ENCODE results near the gene ARHGEF2.
A peak's percentile ranks its signal among the peaks of the same experiment; 100 is the strongest.

ARHGEF2 gene

DNA sequence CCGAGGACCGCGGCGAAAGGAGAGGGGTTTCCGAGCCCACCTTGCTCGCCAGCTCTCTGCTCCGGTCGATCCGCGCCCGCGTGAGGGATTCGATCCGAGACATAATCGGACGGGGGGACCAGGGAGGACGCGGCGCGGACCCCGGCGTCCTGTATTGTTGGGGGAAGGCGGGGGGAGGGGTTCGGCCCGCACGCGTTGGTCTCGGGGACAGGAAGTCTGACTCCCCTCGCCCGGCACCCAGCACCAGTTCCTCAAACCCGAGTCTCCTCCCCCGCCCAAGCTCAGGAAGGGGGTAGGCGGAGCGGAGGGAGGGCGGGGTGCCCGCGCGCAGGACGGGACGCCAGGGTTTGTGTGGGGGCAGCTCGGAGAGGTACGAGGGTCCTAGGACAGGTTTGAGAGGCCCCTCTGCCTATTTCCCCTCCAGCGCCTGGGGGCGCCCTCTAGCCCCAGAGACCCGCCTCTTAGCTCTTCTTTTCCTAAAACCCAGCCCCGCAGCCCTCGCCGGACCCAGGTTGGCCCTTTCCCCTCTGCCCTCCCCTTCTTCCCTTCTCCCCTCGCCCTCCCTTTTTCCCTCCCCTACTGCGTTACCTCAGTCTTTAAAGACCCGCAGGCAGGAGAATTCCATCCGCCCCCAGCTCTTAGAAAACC is at the start of gene ARHGEF2:
TSS of gene ARHGEF2 (minus strand) at position 223 of the 648 bp plus-strand sequence. CDS start at position 103, 120 bp downstream.
- peak; percentile 79 for DNase-seq (ENCODE audit: low read depth)

DNA sequence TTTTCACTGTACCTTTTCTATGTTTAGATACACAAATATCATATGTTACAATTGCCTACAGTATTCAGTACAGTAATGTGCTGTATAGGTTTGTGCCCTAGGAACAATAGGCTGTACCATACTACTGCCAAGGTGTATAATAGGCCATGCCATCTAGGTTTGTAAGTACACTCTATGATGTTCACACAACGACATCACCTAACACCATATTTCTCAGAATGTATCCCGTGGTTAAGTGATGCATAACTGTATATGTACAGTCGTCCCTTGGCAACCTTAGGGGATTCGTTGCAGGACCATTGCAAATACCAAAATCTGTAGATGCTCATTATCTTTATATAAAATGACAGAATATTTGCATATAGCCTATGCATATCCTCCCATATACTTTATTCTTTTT is 48.2 kb upstream of the ARHGEF2 start:
- no peak for DNase-seq (ENCODE audit: low read depth)

GRCh38 chr1:156025876-156026275 is 47.5 kb upstream of the ARHGEF2 start:
- no peak for DNase-seq (ENCODE audit: low read depth)

DNA sequence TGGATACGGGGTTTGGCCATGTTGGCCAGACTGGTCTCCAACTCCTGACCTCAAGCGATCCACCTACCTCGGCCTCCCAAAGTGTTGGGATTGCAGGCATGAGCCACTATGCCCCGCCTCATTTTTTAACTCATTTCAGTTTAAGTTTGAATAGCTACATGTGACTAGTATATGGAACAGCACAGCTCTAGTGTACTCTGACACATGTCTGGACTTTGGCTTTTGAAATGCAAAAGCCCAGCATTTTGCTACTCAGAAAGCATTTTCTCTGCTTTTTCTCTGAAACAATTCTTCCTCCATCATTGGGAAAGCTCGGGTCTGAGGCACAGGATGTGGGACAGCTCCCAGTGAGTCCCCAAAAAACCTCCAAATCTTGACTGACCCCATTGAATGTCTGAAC is 46.5 kb upstream of the ARHGEF2 start:
- DNase-seq (ENCODE audit: low read depth) = no peak

DNA sequence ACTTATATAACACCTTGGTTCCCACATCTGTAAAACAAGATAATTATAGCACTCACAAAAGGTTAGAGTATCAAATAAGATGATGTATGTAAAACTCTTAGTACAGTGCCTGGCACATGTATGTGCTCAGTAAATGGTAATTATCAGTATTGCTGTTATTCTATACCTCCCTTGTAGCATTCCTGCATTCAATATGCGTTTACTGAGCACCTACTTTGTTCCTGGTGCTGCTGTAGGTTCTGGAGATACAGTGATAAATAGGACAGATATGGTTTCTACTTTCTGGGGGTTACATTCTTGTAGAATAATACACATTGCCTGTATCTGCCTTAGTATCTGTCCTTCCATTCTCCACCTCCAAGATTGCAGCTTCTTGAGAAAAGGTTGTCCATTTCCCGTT is 43.6 kb upstream of the ARHGEF2 start:
- no peak for DNase-seq (ENCODE audit: low read depth)

DNA sequence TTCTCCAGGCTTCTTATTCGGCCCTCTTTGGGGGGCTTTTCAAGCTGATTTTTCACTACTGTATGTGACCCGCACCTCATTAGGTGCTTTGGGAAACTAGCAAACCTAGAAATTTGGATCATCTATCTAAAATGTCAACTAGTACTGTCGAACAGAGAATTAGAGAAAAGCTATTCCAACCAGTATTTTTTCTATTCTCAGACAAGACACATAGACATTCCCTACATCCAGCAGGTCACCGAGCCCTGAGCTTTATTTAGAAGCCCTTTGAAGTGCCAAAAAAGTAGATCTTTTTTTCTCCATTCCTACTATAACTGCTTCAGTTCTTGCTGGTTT is 42.7 kb upstream of the ARHGEF2 start:
- DNase-seq (ENCODE audit: low read depth) = no peak

GRCh38 chr1:156020293-156021092 is 42.1 kb upstream of the ARHGEF2 start, which contains the start of gene SSR2:
Gene SSR2, minus strand, starts transcription at chr1:156020951. Its CDS starts 784 bp downstream, at chr1:156020167.
- peak; percentile 70 for DNase-seq (ENCODE audit: low read depth)

- no peak for DNase-seq (ENCODE audit: low read depth)
Measured at GRCh38 chr1:156019946-156020292, 41.6 kb upstream of the ARHGEF2 start.

DNA sequence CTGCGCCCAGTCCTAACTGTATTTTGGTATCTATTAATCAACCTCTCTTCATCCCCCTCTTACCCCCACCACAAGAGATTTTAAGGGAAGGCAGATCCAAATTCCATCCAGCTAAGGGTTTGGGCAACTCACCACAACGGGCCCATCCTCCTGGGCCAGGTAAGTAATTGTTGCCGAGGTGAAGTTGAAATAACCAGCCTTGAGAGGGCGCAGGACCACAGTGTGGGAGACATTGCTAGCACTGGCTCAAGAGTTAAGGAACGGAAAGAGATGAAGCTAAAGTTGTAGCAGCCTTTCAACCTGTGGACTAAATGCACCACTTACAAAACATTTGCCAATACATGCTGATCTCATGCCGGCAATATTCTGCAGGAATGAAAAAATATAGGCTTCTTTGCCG is 36.5 kb upstream of the ARHGEF2 start:
- DNase-seq (ENCODE audit: low read depth) = no peak

- no peak for DNase-seq (ENCODE audit: low read depth)
Measured at GRCh38 chr1:156012051-156012817, 33.9 kb upstream of the ARHGEF2 start.

DNA sequence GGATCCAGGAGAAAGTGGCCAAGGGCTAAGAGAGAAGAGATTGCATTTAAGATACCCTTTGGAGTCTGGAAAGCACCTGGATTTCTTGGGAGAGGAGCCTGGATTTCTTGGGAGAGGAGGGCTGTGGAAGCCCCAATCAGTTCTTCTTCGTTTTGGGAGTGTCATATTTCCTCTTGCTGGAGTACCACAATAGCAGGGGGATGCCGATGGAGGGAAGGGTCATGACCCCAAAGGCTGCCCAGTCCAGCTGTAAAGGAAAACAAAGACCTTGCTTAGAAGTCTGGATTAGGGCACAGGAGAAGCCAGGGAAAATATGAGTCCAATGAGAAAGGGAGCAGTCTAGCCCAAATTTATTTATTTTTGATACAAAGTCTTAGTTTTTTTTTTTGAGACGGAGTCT is 31.1 kb upstream of the ARHGEF2 start:
- no peak for DNase-seq (ENCODE audit: low read depth)

DNA sequence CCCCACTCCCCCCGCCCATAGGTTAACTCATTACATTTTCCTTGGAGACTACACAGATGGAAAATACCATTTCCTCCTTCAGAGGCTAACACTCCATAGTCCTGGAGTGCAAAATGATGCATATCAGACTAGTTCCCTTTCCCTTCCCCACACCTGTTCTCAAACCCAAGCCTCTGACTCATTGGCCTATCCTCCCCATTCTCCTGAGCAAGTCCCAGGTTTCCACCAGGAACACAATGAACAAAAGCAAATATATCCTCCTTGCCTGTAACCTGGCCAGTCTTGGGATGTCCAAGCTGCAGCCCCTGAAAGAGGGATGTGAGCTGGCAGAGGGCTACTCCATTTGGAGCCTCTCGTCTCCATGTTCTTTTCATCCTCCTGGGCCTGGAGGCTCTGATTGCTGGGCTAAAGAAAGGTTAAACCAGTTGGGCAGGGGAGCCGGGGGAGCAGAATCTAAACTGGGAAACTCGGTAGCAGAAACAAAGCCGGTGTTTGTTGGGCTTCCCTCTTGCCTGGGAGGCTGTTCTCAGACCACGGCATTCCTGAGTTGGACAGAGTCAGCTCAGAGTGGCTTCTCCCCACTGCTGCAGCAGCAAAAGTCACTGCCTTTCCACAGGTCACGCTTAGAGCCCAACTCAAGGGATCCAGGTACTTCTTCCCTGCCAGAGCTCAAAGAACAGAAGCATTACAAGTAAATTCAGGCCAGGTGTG is 28.5 kb upstream of the ARHGEF2 start:
- no peak for DNase-seq (ENCODE audit: low read depth)

- no peak for DNase-seq (ENCODE audit: low read depth)
Measured at GRCh38 chr1:156004843-156005584, 26.7 kb upstream of the ARHGEF2 start.

DNA sequence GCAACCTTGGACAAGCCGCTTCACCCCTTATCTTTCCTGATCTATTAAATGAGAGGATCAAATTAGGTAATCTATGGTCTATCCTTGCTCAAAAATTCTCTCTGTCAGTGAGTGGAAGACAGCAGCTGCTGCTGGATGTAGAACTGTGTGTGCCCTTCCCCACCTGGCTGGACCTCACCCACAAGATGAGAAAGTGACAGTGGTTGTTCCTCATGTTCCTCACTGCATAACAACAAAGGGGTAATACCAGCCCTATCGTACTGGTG is 25.5 kb upstream of the ARHGEF2 start:
- no peak for DNase-seq (ENCODE audit: low read depth)

DNA sequence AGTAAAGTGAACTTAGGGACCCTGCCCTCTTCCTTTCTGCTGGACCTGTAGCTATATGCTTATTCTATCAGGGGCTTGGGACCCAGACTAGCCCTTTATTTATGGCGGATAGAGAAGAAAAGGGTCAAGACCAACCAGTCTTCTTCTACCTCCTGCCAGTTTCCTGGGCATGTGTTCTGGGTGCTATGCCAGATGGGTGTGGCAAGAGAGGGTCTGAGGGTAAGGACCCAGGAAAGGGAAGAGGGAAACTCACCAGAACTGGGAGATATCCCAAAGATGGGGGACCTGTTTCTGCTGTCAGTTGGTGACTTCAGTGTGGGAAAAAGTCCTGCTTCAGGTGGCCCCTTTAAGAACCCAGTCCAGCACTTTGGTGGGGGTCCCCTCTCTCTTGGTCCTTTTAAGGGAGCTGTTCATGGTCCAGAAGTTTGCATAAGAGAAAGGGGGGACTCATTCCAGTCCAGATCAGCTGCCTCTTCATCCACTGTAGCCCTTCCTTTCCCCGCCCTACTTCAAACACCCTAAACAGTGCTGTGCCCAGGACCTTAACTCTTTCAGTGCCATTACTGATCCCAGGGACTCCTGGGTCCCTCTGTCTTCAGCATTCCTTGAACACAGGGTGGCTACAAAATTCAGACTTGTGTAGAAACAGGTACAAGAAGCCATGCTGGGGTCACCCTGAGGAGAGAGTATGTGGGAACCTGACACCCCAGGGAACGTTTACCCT is 24.0 kb upstream of the ARHGEF2 start:
- DNase-seq (ENCODE audit: low read depth) = no peak

GRCh38 chr1:156001662-156002171 is 23.4 kb upstream of the ARHGEF2 start:
- DNase-seq (ENCODE audit: low read depth) = no peak

GRCh38 chr1:156001021-156001661 is 22.8 kb upstream of the ARHGEF2 start:
- no peak for DNase-seq (ENCODE audit: low read depth)

- DNase-seq (ENCODE audit: low read depth) = no peak
Measured at GRCh38 chr1:155999964-156000363, 21.6 kb upstream of the ARHGEF2 start.

DNA sequence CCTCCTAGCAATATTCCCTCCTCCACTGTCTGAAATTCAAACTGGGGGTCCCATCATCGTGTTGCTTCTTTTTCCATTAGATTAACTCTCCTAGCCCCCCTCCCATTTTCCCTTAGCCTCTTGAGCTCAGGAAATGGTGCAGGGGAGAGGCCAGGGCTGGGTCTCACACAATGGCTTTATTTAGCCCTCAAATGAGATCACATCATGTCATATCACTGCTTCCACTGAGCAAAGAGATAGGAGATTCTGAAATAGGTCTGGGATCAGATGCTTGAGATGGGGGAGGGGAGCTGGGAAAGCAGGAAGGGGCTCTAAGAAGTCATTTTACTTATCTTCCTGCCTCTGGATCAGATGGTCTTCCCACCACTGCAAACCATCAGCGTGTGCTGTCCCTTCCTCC is 17.8 kb upstream of the ARHGEF2 start:
- DNase-seq (ENCODE audit: low read depth) = no peak

DNA sequence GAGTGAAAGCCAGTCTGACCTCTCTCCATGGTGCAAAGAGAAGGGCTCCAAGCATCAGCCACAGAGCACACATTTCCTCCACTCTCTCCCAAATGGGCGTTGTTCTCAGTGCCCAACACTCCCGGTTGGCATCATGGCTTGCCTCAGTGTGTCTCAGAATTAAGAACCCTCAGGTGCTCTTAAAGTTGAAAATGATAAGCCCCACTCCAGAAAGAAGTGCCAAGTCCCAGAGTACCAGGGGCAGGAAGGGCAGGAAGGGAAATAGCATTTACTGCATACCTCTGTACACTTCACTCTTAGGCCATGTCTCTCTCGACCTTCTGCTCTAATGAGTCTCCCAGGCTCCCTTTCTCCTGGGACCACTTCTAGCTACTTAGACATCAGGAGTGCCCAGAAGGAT is 15.2 kb upstream of the ARHGEF2 start:
- DNase-seq (ENCODE audit: low read depth) = no peak

Measured in stimulated activated CD8-positive, alpha-beta memory T cell treated with anti-CD3 and anti-CD28 coated beads, Interleukin-4, amount 100 ng/mL, for 24 hours (primary cell).